ENCODE results near the gene PCK1.
A peak's percentile ranks its signal among the peaks of the same experiment; 100 is the strongest.

The PCK1 gene

DNA sequence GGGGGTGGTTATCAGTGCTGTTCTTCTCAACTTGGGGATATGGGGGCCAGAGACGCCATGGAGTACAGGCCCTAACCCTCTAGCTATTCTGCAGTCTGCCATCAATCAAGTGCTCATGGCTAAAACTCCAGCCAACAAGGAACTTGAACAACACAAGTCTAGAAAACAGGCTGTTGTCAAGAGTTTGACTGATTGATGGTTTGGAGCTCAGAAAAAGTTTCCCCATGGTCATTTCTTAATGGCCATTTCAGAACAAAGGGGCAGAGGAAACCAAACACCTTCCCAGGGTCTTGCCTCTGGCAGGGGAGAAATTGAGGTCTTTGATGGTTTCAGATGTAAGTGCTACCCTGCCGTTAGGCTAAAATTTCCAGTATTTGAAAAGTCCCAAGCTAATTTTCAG, 15.1 kb downstream of the PCK1 start:
- no peaks in the 10 kb centered on the region for H3K36me3 Mint-ChIP-seq (ENCODE audit: low read depth)
- no peak overlapping the region for H3K4me3 Mint-ChIP-seq
- peaks cover 19% of the 10 kb centered on the region for H3K27me3 Mint-ChIP-seq (ENCODE audit: low read depth, poor library complexity)
- no peak overlapping the region for H3K27ac Mint-ChIP-seq
- H3K4me1 Mint-ChIP-seq = peaks cover 49% of the 10 kb centered on the region
- no peaks in the 10 kb centered on the region for H3K9me3 Mint-ChIP-seq
- TF ChIP-seq, protein P1, sequence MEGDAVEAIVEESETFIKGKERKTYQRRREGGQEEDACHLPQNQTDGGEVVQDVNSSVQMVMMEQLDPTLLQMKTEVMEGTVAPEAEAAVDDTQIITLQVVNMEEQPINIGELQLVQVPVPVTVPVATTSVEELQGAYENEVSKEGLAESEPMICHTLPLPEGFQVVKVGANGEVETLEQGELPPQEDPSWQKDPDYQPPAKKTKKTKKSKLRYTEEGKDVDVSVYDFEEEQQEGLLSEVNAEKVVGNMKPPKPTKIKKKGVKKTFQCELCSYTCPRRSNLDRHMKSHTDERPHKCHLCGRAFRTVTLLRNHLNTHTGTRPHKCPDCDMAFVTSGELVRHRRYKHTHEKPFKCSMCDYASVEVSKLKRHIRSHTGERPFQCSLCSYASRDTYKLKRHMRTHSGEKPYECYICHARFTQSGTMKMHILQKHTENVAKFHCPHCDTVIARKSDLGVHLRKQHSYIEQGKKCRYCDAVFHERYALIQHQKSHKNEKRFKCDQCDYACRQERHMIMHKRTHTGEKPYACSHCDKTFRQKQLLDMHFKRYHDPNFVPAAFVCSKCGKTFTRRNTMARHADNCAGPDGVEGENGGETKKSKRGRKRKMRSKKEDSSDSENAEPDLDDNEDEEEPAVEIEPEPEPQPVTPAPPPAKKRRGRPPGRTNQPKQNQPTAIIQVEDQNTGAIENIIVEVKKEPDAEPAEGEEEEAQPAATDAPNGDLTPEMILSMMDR (IDR thresholded peaks at IDR 0.05) = no peak
- DNase-seq = no peak

DNA sequence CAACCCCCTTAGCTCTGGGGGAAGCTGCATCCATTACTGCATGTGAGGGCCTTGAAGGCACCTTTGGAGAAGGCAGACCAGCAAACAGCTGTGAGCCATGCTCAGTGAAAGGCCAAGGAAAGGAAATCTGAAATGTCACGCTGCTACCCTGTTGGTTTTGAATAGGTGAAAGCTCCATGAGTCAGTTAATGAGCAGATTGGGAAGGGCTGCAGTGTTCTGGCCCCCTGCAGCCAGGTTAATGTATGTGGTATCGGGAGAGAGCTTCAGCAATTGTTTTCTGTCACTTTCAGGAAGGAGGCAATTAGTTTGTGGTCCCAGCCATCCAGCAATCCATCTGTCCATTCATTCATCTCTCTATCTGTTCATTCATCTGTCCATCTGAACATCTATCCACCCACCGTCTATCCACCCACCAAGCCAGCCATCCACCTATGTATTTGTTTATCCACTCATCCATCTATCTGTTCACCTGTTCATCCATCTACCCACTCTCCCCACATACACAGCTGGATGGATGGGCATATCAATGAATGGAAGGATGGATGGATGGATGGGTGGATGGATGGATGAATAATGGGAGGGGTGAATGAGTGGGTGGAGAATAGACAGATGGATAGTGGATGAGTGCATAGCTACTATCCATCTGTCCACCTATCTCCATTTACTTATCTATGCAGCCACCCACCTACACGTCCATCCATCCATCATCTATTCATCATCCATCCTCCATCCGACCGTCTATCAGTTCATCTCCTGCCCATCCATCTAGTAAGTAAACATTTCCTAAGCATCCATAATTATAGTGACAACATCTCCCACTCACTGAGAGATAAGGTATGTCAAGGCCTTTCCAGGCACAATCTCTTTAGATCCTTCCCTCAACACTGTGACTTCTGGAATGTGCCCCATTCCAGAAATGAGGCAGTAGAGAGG, 16.0 kb downstream of the PCK1 start:
- Mint-ChIP-seq H3K36me3 (ENCODE audit: low read depth) (no peaks in the 10 kb centered on the region), H3K4me1 (peaks cover 50% of the 10 kb centered on the region), H3K27ac (no peak overlapping the region), H3K4me3 (no peak overlapping the region), H3K27me3 (ENCODE audit: low read depth, poor library complexity) (peaks cover 25% of the 10 kb centered on the region), H3K9me3 (no peaks in the 10 kb centered on the region)
- DNase-seq = no peak
- TF ChIP-seq, protein P1 (IDR thresholded peaks at IDR 0.05) = no peak

DNA sequence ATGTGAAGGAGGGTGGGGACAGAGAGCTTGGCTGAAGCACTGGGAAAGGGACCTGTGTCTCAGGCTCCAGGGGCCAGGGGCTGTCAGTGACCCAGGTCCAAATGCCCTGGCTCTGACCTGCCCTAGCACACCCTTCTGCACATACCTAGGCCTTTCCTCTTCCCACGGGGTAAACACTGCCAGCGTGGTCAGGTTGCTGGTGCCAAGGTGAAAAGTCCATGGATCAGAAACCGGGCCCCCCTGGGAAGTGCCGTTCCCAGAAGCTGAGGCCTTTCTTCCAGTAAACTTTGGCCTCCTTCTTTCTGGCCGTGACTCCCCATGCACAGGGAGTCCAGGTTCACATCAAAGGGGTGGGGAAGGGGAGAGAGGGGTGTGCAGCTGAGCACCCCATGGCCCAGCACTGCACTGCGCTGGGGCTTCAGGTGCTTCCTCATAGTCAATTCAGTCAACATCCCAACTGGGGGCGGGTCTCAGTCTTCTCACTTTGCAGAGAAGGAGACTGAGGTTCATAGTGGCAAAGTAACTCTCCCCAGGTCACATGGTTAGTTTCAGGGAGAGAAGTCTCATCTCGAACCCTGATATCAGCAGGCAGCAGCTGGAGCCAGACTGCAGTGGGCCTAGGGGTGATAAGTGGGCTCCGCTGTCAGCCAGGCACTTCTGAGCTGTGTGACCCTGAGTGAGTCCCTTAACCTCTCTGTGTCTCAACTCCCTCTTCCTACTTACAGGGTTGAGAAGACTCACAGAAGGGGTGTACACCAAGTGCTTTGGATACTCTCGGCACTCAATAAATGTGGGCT, 17.0 kb downstream of the PCK1 start:
- TF ChIP-seq, protein P1 (IDR thresholded peaks at IDR 0.05) = no peak
- DNase-seq = no peak
- peaks cover 52% of the 10 kb centered on the region for H3K4me1 Mint-ChIP-seq
- peaks cover 21% of the 10 kb centered on the region for H3K27me3 Mint-ChIP-seq (ENCODE audit: low read depth, poor library complexity)
- H3K4me3 Mint-ChIP-seq = no peak overlapping the region
- H3K9me3 Mint-ChIP-seq = no peaks in the 10 kb centered on the region
- no peak overlapping the region for H3K27ac Mint-ChIP-seq
- no peaks in the 10 kb centered on the region for H3K36me3 Mint-ChIP-seq (ENCODE audit: low read depth)

DNA sequence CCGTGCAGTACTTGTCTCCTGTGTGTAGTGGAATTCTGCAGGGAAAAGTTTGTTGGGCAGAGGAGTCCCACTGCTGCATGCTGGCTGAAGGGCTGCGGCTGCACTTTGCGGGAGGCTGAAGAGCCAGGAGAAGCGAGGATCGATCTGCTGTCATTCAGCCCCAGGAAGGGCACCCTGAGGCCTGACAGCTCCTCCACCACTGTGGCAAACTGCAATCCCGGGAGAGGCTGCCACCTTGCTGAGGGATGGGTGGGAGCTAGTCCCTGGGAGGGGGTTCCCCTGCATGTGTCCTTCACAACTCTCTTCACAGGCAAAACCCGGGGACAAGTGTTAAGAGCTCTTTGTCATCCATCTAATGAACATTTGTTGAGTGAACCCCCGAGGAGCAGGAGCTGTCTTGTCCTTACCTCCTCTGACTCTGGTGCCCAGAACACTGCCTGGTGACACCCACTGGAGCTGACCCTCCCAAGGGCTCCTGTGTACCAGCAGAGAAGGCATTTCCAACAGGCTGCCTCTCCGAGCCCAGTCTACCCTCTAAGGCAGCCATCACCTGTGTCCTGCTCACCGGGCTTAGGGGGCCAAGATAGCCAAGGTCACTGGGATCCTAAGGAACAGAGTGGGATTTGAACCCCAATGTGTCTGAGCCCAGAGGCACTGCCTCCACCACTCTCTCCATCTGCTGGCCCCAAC, 17.7 kb downstream of the PCK1 start:
- H3K36me3 Mint-ChIP-seq (ENCODE audit: low read depth) = no peaks in the 10 kb centered on the region
- H3K4me1 Mint-ChIP-seq = peaks cover 52% of the 10 kb centered on the region
- TF ChIP-seq, protein P1 (IDR thresholded peaks at IDR 0.05) = no peak
- H3K9me3 Mint-ChIP-seq = no peaks in the 10 kb centered on the region
- H3K4me3 Mint-ChIP-seq = no peak overlapping the region
- no peak for DNase-seq
- H3K27me3 Mint-ChIP-seq (ENCODE audit: low read depth, poor library complexity) = peaks cover 24% of the 10 kb centered on the region
- no peak overlapping the region for H3K27ac Mint-ChIP-seq

DNA sequence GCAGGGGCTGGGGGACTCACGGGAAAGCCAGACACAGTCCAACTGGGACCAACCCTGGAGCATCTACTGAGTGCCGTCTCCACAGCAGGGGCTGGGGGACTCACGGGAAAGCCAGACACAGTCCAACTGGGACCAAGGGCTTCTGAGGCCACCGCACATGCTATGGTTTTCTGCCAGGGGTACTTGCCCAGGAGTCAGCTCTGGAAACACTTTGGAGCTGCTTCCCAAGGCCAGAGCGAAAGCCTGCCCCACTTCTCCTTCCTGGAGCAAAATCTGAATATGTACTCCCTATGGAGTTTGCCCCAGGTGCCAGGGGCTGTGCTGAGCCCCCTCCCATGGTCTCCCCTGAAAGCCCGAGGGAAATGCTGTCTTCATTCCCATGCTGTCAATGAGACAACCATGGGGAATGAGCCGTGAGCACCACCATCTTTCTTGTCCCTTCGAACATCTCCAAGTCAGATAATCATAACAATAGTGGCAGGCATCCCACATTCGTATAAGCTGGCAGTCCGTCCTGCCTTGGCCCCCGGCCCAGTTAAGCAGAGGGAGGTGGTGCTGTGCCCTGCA, 18.5 kb downstream of the PCK1 start:
- H3K4me3 Mint-ChIP-seq = peak overlapping the region; percentile 23
- no peaks in the 10 kb centered on the region for H3K9me3 Mint-ChIP-seq
- peaks cover 48% of the 10 kb centered on the region for H3K4me1 Mint-ChIP-seq
- H3K27ac Mint-ChIP-seq = no peak overlapping the region
- H3K27me3 Mint-ChIP-seq (ENCODE audit: low read depth, poor library complexity) = peaks cover 19% of the 10 kb centered on the region
- DNase-seq = no peak
- no peaks in the 10 kb centered on the region for H3K36me3 Mint-ChIP-seq (ENCODE audit: low read depth)
- TF ChIP-seq, protein P1 (IDR thresholded peaks at IDR 0.05) = no peak
